ENCODE measurements around the gene PKD1. TPM values are rescaled to one million over a fixed set of nuclear protein-coding genes. Genes with fewer than 3 reads are reported as not detected.
A peak's percentile ranks its signal among the peaks of the same experiment; 100 is the strongest.

PKD1 gene
- total RNA-seq, 1 experiment from 2014 or later: 82.0 TPM

DNA sequence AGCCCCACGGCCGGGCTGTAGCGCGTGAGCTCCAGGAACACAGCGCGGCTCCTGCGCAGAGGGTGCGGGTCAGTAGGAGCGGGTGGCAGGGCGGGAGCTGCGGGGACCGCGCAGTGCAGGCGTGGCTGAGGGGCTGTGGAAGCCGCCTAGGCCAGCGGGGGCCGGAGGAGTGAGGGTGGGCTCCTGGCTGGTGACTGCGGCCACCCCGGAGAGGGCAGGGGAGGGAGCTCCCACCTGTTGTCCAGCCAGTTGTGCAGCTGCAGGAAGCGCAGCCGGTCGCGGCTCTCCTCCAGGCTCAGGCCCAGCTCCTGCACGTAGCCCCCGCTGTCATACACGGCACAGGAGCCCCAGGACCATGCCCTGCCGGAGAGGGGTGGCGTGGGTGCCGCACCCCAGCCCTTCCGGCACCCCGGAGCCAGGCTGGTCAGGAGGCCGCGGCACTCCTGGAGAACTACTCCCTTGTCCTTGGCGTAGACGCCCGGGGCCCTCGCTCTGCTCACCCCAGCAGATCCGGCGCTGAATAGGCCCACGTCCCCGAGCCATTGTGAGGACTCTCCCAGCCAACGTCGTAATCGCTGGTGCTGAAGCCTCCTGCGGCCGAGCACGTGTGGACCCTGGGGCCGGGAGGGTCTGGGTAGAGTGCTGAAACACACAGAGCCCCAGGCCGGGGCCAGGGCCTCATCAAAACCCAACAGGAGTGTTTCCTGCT is 44.0 kb downstream of the PKD1 start:
- Mint-ChIP-seq H3K4me1 (ENCODE audit: low read depth, unreplicated experiment) (no peaks in the 10 kb centered on the region), H3K27me3 (ENCODE audit: unreplicated experiment) (no peaks in the 10 kb centered on the region), H3K36me3 (ENCODE audit: insufficient read depth, unreplicated experiment) (peaks cover 66% of the 10 kb centered on the region), H3K9me3 (ENCODE audit: low read depth, unreplicated experiment) (no peaks in the 10 kb centered on the region), H3K4me3 (ENCODE audit: low read depth, unreplicated experiment) (peak overlapping the region; percentile 30), H3K27ac (ENCODE audit: unreplicated experiment) (no peak overlapping the region)
- no peak for DNase-seq
- CTCF ChIA-PET: interaction anchor here (1.4 kb wide), 1 partner anchor 49 kb away, joined by 4 read pairs; no protein-coding TSS in a partner anchor
- TF ChIP-seq, protein P1, sequence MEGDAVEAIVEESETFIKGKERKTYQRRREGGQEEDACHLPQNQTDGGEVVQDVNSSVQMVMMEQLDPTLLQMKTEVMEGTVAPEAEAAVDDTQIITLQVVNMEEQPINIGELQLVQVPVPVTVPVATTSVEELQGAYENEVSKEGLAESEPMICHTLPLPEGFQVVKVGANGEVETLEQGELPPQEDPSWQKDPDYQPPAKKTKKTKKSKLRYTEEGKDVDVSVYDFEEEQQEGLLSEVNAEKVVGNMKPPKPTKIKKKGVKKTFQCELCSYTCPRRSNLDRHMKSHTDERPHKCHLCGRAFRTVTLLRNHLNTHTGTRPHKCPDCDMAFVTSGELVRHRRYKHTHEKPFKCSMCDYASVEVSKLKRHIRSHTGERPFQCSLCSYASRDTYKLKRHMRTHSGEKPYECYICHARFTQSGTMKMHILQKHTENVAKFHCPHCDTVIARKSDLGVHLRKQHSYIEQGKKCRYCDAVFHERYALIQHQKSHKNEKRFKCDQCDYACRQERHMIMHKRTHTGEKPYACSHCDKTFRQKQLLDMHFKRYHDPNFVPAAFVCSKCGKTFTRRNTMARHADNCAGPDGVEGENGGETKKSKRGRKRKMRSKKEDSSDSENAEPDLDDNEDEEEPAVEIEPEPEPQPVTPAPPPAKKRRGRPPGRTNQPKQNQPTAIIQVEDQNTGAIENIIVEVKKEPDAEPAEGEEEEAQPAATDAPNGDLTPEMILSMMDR (IDR thresholded peaks at IDR 0.05; ENCODE audit: unreplicated experiment): no peak
- no TSS peak for BruUV-seq (replicated peaks)
- intact Hi-C loops (cut with micrococcal nuclease; ENCODE audit: unreplicated experiment): no loop called here

DNA sequence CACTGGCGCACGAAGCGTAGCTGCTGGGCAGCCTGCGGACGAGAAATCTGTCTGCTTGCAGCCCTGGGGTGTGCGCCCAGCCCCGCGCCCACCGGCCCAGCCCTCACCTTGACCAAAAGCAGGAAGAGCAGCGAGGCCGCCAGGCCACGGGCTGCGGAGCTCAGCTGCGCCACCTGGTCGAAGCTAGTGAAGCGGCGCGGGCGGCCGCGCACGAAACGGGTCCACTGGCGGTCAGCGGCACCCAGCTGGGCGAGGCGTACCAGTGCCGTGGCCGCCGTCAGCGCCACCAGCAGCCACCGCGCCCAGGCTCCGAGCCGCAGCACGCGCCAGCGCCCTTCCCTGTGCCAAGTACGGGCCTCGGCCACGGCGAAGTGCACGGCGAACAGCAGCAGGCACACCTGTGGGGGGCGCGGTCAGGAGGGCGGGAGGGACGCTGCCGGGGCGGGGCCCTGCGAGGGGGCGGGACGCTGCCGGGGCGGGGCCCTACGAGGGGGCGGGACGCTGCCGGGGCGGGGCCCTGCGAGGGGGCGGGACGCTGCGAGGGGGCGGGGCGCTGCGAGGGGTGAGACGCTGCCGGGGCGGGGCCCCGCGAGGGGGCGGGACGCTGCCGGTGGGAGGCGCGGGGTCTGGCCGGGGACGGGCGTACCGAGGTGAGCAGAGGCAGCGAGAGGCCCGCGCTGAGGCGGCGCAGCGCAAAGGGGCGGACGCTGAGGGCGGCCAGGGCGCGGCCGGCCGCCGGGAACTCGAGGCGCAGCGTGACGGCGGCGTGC is 44.7 kb downstream of the PKD1 start:
- BruUV-seq (replicated peaks): no TSS peak
- no peaks in the 10 kb centered on the region for H3K27me3 Mint-ChIP-seq (ENCODE audit: unreplicated experiment)
- DNase-seq: peak; percentile 82
- H3K36me3 Mint-ChIP-seq (ENCODE audit: insufficient read depth, unreplicated experiment): peaks cover 59% of the 10 kb centered on the region
- CTCF ChIA-PET: interaction anchor here (0.5 to 1.4 kb wide), 2 partner anchors 50 to 94 kb away, joined by 3 to 4 read pairs; no protein-coding TSS in a partner anchor
- H3K9me3 Mint-ChIP-seq (ENCODE audit: low read depth, unreplicated experiment): no peaks in the 10 kb centered on the region
- intact Hi-C loops (cut with micrococcal nuclease; ENCODE audit: unreplicated experiment): no loop called here
- peak overlapping the region; percentile 30 for H3K4me3 Mint-ChIP-seq (ENCODE audit: low read depth, unreplicated experiment)
- no peak overlapping the region for H3K27ac Mint-ChIP-seq (ENCODE audit: unreplicated experiment)
- TF ChIP-seq, protein P1 (IDR thresholded peaks at IDR 0.05; ENCODE audit: unreplicated experiment): no peak
- no peaks in the 10 kb centered on the region for H3K4me1 Mint-ChIP-seq (ENCODE audit: low read depth, unreplicated experiment)

DNA sequence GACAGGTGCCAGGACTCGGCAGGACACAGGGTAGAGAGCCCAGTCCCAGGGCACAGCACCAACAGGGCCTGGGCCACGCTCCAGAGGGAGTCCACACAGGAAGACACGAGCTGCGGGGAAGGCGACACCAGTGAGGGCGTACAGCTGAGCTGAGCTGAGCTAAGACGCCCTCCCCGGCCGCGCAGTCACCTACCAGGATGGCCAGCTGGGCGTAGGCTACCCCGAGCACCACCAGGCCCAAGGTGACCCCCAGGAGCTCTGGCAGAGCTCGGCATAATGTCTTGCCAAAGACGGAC is 45.3 kb downstream of the PKD1 start:
- CTCF ChIA-PET: interaction anchor here (0.5 to 1.4 kb wide), 2 partner anchors 50 to 93 kb away, joined by 3 to 4 read pairs; no protein-coding TSS in a partner anchor
- intact Hi-C loops (cut with micrococcal nuclease; ENCODE audit: unreplicated experiment): no loop called here

DNA sequence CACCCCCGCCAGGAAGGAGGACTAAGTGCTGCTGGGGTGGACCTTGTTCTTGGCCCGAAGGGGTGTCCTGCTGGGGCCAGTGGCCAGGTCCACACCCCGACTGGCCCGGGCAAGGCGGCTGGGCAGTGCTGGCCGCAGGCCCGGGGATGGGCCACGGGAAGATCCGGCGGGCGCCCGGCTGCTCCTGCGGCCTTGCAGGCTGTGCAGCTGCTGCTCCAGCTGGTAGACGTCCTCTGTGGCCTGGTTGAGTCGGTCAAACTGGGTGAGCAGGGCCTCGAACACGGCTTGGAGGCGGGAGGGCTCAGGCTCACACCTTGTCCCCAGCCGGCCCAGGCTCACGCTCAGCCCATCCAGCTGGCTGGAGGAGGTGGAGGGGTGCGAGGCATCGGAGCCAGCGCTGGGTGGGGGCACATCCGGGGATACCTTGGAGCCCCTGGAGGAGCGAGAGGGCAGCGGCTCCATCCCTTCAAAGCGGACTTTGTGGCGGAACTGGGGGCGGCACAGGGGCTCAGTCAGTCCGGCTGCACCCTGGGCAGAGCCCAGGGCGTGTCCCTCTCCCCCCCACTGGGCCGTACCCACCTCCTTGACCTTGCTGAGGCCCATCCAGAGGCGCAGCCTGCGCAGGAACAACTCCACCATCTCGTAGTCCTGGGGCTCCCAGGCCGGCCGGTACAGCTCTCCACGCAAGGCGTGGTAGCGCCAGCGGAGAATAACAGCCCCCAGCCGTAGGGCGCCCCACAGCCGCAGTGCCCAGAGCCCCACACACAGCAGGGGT is 45.8 kb downstream of the PKD1 start:
- TF ChIP-seq, protein P1 (IDR thresholded peaks at IDR 0.05; ENCODE audit: unreplicated experiment): peak; percentile 5
- peaks cover 67% of the 10 kb centered on the region for H3K36me3 Mint-ChIP-seq (ENCODE audit: insufficient read depth, unreplicated experiment)
- no peak for DNase-seq
- no peak overlapping the region for H3K27ac Mint-ChIP-seq (ENCODE audit: unreplicated experiment)
- peak overlapping the region; percentile 30 for H3K4me3 Mint-ChIP-seq (ENCODE audit: low read depth, unreplicated experiment)
- H3K27me3 Mint-ChIP-seq (ENCODE audit: unreplicated experiment): no peaks in the 10 kb centered on the region
- TSS peak; percentile 24 for BruUV-seq (replicated peaks)
- no peaks in the 10 kb centered on the region for H3K9me3 Mint-ChIP-seq (ENCODE audit: low read depth, unreplicated experiment)
- intact Hi-C loops (cut with micrococcal nuclease; ENCODE audit: unreplicated experiment): no loop called here
- H3K4me1 Mint-ChIP-seq (ENCODE audit: low read depth, unreplicated experiment): no peaks in the 10 kb centered on the region
- CTCF ChIA-PET: interaction anchor here (0.5 to 1.4 kb wide), 2 partner anchors 51 to 93 kb away, joined by 3 to 4 read pairs; no protein-coding TSS in a partner anchor

More for the DNA sequence above, 45.3 kb downstream of the PKD1 start:
- Mint-ChIP-seq H3K4me1 (ENCODE audit: low read depth, unreplicated experiment) (no peaks in the 10 kb centered on the region), H3K4me3 (ENCODE audit: low read depth, unreplicated experiment) (peak overlapping the region; percentile 30), H3K9me3 (ENCODE audit: low read depth, unreplicated experiment) (no peaks in the 10 kb centered on the region), H3K36me3 (ENCODE audit: insufficient read depth, unreplicated experiment) (peaks cover 61% of the 10 kb centered on the region), H3K27me3 (ENCODE audit: unreplicated experiment) (no peaks in the 10 kb centered on the region), H3K27ac (ENCODE audit: unreplicated experiment) (no peak overlapping the region)
- TF ChIP-seq, protein P1 (IDR thresholded peaks at IDR 0.05; ENCODE audit: unreplicated experiment): no peak
- no peak for DNase-seq
- no TSS peak for BruUV-seq (replicated peaks)
